Right ventricle myocardium inferior (tissue), 1 donor: ENCODE data around the gene LAMA4. TPM values are rescaled to one million over a fixed set of nuclear protein-coding genes. Genes with fewer than 3 reads are reported as not detected.

Source experiments
- ATAC-seq: fragments of 200-7000 bp; cut with Tn5 transposase; one replicate; pipeline ENCODE4 v1.9.1; 2020; ENCODE audit warnings: mild to moderate bottlenecking, moderate library complexity
- DNase-seq: peaks from one replicate; pipeline ENCODE4 v3.0.0; 2021; ENCODE audit errors: missing footprints
- intact Hi-C: fragments of 100-400 bp; cut with DNase I; formaldehyde crosslinking; loops from one replicate; pipeline ENCODE4 v1.11.0; 2022
- total RNA-seq: library from RNA; stranded (reverse); fragmentation: NEBNext Ultra II Directional; extraction: Animal tissue kit (Norgen Biotek cat#: 25700); gene quantifications from one replicate; pipeline ENCODE4 v1.2.1, GENCODE V29; 2021
- donor health status: DM: no; HTN: yes; CAD: no; lungs with severe emphysema.

Gene LAMA4
- total RNA-seq, 1 donor from 2014 or later: 83.0 TPM

DNA sequence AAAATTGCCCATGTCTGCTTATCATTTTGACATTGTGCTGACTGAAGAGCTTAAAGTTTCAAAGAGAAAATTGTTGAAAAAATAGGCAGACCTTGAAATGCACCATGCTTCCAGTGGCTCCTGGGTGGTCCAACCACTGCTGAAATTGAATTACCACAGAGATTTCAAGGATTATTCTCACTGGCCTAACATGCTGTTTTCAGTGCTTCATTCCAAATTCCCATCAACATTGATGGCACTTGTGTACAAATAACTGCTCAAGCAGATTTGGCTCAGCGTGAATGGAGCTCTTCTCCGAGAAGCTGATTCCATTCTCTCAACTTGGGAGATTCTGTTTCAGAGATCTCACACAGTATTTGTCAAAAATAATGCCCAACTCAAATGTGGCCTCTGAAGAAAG is 75.5 kb downstream of the LAMA4 start:
- no peak for DNase-seq
- no peak for ATAC-seq
- intact Hi-C loops: no loop called here

DNA sequence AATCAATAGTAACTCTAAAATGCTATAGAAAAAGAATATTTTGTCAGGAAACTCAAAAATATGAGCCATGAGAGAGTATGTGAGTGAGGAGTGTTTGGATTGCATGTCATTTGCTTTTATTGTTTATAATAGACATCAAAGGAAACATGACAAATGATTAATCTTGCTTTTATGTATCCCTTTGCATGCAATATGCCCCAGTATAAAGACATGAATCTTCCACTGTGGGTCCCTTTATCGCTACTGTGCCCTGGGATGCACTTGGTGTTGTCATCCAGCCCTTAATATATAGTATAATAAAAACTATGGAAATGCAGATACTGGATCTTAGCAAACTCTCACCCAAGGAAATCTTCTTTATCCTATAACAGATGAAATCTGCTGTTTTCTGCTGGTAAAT is 77.3 kb downstream of the LAMA4 start:
- intact Hi-C loops: no loop called here
- ATAC-seq: no peak

DNA sequence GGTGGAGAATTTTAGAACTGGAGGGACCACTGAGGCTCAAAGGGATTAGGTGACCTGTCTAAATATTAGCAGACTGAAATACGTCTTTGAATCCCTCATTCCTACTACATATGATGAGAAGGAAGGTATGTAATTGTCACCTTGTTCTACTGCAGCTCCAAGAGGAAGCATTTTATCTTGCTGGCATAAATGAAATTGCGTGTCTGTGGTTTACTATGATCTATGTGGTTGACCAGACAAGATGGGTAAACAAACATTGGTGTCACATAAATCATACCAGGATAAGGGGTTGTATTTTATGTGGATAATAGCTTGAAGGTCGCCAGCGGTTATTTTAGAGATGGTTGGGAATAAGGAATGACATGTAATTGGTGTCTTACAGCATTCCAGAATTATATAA is 78.2 kb downstream of the LAMA4 start:
- no peak for DNase-seq
- no peak for ATAC-seq
- intact Hi-C loops: no loop called here

More for the DNA sequence above, 77.3 kb downstream of the LAMA4 start:
- DNase-seq: no peak

DNA sequence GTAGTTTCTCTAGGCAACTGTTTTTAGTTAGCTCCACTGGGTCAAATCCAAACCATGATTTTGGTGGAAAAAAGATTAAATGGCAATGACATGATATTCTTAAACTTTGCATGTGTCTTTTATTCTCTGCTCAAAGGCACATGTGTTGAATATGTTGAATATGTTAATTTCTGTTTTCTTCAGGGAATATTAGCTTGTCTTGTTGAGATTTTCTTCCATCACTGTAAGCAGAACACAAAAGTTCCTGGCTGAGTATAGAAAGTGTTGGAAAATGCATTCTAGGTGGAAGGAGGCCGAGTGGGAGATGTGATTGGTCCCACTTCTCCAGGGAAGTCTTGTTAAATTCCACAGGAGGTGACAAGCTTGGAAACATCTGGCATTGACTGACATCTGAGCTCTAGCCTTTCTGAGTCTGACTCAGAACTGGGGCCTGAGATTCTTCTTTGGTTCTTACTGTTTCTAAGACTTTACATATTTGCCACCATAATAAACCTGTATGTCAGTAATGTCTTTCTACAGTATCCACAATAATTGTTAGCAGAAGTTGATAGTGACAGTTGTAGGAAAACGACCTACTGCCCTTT is 81.1 kb downstream of the LAMA4 start:
- ATAC-seq: no peak
- no peak for DNase-seq
- intact Hi-C loops: no loop called here

DNA sequence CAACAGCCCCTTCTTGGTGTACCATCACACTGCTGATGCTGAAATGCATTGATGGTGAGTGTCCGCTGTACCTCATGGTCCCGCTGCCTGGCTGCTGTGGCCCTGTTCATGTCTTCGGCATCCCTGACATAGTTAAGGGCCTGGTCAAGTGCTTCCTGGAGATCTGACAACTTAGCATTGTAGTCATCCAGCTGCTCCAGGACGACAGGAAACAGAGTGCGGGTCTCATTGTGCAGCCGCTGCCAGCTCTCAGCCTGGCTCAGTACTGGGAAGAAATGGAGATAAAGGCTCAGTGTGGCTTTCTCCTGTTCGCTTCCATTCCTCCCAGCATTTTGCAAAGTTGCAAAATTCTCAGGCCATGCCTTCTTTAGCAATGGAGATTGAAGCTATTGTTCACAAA is 81.8 kb downstream of the LAMA4 start:
- no peak for DNase-seq
- ATAC-seq: peak; percentile 24
- intact Hi-C loops: no loop called here

DNA sequence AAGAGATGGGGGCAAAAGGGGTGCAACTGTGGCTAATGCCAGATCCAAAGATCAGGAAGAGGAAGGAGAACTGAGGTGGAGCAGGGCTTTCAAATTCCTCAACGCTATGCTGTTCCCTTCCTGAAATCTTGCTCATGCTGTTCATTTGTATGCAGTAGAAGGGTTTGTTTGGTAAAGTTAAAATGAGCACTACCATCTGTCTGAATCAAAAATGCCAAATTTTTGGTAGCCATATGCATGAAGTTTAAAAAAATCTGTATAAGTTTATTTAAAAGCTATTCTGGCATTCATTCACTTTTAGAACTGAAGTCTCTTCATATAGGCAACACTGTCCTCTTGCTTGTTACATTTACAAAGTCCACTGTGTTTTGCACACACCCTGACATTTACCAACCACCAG is 84.8 kb downstream of the LAMA4 start:
- intact Hi-C loops: no loop called here
- DNase-seq (no peak), ATAC-seq (no peak)

DNA sequence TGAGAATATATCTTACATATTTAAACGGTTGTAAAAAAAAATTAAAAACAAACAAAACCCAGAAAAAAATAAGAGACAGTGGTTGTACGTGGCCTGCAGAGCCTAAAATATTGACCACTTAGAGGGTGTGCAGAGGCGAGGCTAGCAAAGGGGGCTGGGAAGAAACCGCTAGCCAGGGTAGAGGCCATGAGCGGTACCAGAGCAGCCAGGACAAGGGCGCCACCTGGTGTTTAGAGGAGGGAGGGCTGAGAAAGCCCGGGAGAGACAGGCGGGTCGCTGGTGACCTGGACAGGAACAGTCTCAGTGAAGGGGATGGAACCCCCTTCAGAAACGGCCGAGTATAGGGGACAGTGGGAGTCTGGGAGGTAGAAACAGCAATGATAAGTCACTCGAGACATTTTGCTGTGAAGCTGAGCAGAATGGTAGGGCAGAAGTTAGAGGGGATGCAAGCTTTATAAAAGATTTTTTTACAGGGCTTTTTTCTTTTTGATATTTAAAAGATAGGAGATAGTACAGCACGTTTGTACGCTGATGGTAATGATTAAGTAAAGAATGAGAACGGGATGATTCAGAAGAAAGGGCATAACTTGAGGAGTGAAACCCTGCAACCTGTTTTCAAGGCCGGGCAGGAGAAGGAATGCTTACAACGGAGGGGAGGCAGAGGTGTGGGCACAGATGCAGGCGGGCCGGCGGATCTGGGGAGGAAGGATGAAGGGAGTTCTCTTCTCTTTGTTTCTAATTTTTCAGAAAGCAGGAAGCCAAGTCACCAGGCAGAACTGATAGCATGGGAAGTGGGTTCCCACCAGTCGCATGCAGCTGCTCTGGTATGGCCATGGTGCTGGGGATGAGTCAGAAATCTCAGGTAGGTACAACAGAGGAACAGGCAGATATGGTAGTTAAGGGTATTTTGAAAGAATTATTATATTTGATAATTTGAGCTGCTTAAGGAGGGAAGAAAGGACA is 90.8 kb downstream of the LAMA4 start:
- DNase-seq (peak; percentile 73), ATAC-seq (peak; percentile 42)
- intact Hi-C loops: no loop called here

DNA sequence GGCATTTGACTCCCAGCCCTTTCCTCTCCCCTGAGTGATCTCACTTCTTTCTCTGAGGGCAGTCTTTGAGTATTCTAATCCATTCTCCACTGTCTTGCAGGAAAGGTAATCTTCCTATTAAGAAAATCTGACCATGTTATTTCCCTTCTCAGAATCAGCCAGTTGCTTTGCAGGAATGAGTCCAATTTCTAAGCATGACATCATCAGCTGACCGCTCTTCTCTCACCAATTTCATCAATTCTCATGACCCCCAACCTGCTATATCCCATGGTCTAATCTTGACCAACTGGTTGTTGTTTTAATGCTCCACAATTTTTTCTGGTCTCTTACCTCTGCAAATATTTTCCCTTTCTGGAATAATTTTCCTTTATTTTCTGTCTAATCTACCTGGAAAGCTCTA is 93.6 kb downstream of the LAMA4 start:
- ATAC-seq (no peak), DNase-seq (no peak)
- intact Hi-C loops: no loop called here

DNA sequence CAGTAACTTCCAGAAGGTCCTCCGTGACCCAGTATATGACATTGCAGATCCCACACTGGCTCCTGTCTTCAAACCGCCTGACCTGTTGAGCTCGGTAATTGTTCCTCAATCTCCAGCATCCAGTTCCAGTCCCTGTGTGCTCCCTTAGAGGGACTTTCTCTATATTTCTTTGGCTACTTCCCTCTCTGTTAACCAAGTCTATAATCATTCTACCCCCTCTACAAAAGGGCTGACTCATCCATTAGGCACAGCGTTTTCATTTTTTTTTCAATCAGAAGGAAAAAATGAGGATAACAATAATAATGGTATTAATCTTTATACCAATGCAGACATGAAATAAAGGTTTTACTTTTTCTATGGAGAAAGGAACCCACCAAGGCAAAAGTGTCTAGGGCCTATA is 97.7 kb downstream of the LAMA4 start:
- DNase-seq (no peak), ATAC-seq (no peak)
- intact Hi-C loops: no loop called here

DNA sequence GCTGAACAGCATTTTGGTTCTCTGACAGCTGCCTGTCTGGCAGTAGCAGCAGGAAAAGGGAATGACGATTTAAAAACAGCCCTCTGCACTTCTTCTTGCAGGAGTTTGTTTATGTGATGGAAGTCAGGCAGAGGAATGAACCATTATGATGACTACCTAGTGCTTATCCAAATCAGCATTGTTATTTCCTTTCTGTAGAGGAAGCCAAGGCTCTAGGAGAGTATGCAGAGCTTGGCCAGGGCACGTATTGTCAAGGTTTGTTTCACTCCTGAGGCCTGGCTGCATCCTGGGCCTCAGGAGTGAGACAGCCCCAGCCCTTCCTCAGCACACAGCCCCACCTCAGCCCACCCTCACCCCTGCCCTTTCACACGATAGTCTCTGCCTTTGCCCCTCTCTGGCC is 98.5 kb downstream of the LAMA4 start:
- intact Hi-C loops: no loop called here
- DNase-seq (no peak), ATAC-seq (no peak)

DNA sequence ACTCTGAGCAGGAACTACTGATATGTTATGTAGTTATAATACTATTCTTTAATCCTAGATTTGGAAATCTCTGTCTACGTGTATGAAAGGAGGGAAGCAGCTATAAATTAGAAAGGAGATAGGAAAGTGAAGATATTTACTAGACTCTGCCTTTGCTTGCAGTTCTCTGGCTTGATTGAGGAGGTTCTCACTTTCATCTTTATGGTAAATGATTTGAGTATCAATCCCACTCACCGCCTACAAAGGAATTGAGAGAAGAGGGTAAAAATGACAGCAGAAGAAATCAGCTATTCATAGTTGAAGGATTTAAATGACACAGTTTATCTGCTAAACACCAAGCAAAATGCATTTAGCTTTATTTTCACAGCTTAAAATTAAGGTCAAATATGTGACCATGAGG is 99.7 kb downstream of the LAMA4 start:
- intact Hi-C loops: no loop called here
- no peak for ATAC-seq
- DNase-seq: no peak

DNA sequence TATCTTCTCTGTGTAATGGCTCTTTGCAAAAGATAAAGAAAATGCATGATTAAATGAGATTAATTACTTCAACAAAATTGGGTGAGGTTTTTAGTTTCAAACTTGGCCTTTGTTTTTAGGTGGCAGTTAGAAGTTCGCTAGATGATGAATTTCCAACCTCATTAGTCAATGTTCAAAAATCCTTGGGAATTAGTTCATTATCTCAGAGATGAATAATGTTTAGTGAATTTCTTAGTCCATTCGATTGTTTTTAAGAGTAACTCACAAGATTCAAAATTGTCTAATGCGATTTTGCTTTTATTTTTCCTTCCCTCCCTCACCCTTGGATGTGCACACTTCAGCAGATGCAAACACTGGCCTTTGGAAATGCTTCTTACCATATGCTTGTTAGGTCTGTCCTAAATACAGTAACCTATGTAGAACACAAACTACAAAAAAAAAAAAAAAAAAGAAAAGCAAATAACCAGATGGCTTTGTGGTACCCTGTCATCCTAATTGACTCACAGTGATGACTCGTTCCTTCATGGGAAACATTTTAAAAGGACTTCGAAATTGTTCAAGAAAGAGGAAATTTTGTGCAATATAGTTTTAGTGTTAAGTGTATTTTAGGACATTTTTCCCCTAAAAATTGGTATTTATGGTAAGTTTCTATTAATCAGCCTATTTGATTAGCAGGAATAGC is 100.3 kb downstream of the LAMA4 start:
- DNase-seq: no peak
- intact Hi-C loops: no loop called here
- ATAC-seq: no peak

DNA sequence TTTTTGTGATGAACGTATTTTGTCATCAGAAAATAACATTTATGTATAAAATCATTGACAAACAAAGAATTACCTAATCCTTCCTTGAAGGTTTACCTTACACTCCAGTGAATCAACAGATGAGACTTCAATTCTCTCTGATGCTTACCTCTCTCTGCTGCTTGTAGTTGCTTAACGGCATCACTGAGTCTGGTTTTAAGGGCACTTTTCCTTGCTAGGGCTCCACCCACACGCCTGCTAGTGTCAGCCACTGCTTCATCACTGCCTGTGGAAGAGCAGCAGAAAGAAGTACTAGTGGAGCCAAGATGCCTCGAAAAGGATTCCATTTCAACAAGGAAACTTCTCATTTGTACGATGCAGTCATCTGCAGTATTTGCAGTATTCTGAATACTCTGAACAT is 104.0 kb downstream of the LAMA4 start:
- intact Hi-C loops: no loop called here
- ATAC-seq (peak; percentile 69), DNase-seq (no peak)

DNA sequence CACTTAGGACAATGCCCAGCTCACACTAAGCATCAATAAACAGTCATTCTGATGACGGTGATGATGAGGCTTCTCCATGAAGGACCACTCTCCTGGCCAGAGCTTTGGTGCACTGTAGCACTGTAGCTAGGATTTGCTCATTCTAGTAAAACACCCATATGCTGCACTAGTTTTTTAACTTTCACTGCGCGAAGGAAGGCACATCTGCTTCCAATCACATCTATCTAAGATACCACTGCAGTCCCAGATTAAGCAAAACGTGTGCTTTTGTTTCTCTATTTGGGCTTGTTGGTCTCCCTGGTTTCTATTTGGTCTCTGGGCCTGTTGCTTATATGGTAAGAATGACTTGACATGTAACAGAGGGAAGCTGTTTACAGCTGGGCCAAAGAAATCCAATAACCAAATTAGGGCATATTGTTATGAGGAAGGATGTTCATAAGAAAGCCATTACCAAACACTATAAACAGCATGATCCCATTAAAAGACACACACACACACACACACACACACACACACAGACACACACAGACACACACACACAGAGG is 104.6 kb downstream of the LAMA4 start:
- intact Hi-C loops: no loop called here
- DNase-seq: no peak
- peak; percentile 68 for ATAC-seq

DNA sequence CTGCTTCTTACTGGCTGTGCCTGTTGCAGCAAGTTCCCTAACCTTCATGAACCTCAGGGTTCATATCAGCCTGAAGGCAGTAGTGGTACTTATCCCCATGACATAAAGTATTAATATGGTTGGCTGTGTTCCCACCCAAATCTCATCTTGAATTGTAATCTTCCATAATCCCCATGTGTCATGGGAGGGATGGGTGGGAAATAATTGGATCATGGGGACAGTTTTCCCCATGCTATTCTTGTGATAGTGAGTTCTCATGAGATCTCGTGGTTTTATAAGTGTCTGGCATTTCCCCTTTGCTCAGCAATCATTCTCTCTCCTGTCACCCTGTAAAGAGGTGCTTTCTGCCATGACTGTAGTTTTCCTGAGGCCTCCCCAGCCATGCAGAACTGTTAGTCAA is 105.1 kb downstream of the LAMA4 start:
- ATAC-seq: no peak
- intact Hi-C loops: no loop called here

DNA sequence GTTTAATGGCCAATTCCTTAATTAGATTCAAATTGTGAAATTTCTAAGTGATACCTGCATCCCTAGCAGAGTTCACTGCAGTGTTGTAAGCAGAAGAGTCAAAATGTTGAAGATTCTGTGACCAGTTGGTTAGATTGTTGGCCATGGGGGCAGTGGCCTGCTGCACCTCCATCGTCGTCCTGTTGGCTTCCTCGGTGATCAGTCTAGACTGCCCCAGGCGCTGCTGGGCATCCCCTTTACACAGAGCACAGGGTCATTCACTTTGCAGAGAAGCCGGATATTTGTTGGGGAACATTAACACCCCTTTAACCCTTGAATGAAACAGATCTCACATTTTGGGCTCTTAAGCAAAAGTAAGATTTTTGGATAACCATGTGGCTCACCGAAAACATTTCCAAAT is 106.3 kb downstream of the LAMA4 start:
- no peak for ATAC-seq
- intact Hi-C loops: no loop called here
- DNase-seq: no peak

More for the DNA sequence above, 105.1 kb downstream of the LAMA4 start:
- no peak for DNase-seq

DNA sequence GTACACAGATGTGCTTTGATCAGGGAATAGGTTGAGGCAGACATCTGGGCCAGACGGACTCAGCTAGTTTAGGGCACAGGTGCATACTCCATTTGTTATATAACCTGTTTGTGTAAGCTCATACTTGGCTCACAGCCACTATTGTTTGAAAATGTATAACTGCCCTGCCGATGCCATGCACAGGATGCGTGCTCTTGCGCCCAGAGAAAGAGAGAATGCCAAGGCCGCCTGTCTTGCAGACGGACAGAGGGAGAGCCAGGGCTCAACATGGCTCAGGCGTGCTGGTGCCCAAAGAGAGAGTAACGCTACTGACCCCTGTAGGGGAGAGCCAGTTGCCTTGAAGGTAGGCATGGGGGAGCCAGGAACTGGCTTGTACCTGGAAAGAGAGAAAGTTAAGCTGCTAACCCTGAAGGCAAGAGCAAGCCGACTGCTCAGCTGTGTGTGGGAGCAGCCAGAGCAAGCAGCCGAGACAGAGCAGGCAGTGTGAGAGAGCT is 109.2 kb downstream of the LAMA4 start:
- DNase-seq (no peak), ATAC-seq (no peak)
- intact Hi-C loops: no loop called here

DNA sequence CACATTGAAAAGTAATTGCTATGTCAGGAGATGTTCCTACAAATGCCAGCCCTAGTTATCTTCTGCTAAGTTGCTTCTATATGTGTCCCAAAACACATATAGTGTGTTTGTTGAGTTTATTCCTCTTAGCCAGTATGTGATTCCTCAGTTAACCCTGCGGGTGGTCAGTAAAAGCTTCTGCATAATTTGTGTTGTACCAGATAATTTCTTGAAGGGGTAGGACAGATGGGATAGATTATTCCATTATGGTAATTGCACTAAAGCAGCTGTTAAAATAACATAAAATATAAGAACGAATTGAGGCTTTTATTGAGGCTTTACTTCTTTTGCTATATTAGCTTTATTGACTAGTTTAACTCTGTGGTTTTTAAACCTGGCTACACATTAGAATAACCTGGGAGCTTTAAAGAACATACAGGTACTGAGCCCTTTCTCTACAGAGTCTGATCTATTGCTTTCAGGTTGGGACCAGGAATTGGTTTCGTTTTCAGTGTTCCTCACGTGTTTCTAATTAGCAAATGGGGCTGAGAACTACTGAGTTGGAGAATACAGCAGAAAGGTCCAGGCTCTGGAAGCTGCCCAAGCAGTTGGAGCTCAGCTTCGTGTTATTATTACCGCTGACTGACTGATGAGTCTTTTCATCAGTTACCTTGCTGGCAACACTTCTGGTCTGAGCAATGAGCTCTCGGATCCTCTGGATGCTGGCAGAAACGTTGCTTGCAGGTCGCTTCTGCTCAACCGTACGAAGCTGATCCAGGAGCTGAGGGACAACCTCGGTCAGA is 110.0 kb downstream of the LAMA4 start:
- DNase-seq (no peak), ATAC-seq (no peak)
- intact Hi-C loops: no loop called here

DNA sequence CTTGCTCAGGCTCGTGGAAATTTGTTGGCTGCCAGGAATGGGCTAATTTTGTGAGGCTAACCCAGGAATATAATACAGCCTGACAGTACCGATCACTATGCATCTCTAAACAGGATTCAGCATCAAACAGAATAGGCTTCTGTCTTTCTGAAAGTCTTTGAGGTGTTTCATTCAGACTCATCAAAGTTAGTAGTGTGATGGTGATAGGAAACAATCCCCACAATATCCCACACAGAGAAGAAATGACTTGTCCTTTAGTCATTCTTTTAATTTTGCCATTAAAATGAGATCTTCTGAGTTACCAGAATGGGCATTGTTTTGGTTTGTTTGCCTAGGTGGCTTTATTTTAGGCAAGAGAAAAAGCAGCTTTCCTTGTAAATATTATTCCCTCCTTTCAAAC is 112.7 kb downstream of the LAMA4 start:
- intact Hi-C loops: no loop called here
- ATAC-seq (no peak), DNase-seq (no peak)
